GM19238 (cell line): ENCODE results near the gene ZNF574.
A peak's percentile ranks its signal among the peaks of the same experiment; 100 is the strongest.
"Not testable (repeated sequence)": the region's sequence is repeated elsewhere in the genome, so short reads cannot be mapped to it uniquely, and the experiment has no call there.

Experiments used
- DNase-seq: peaks from one replicate; pipeline ENCODE4 v3.0.0; 2011; ENCODE audit warnings: low spot score; ENCODE audit not compliant: insufficient read length

ZNF574 gene

GRCh38 chr19:42099336-42099925, 23.5 kb downstream of the ZNF574 start:
- DNase-seq: no peak

GRCh38 chr19:42100241-42100640, 24.3 kb downstream of the ZNF574 start:
- DNase-seq: not testable (repeated sequence)

- DNase-seq: no peak
Observed at GRCh38 chr19:42102877-42103276, 26.9 kb downstream of the ZNF574 start.

GRCh38 chr19:42105368-42105767, 29.4 kb downstream of the ZNF574 start:
- DNase-seq: no peak

GRCh38 chr19:42108527-42109389, 32.8 kb downstream of the ZNF574 start:
- DNase-seq: peak; percentile 80

GRCh38 chr19:42109896-42110295, 33.9 kb downstream of the ZNF574 start:
- no peak for DNase-seq

GRCh38 chr19:42110658-42111057, 34.7 kb downstream of the ZNF574 start:
- no peak for DNase-seq

GRCh38 chr19:42111384-42111783, 35.4 kb downstream of the ZNF574 start:
- DNase-seq: no peak

GRCh38 chr19:42111811-42112210, 35.8 kb downstream of the ZNF574 start:
- DNase-seq: no peak

GRCh38 chr19:42113641-42114348, 37.8 kb downstream of the ZNF574 start:
- DNase-seq: peak; percentile 75

- DNase-seq: peak; percentile 78
Observed at GRCh38 chr19:42114412-42114811, 38.4 kb downstream of the ZNF574 start.

- no peak for DNase-seq
Observed at GRCh38 chr19:42115219-42115618, 39.3 kb downstream of the ZNF574 start.

- DNase-seq: no peak
Observed at GRCh38 chr19:42115705-42116104, 39.7 kb downstream of the ZNF574 start.

GRCh38 chr19:42116308-42117075, 40.5 kb downstream of the ZNF574 start:
- DNase-seq: no peak

- no peak for DNase-seq
Observed at GRCh38 chr19:42117076-42117475, 41.1 kb downstream of the ZNF574 start.

- no peak for DNase-seq
Observed at GRCh38 chr19:42120276-42120980, 44.5 kb downstream of the ZNF574 start.

- no peak for DNase-seq
Observed at GRCh38 chr19:42121036-42121621, 45.2 kb downstream of the ZNF574 start.

- peak; percentile 75 for DNase-seq
Observed at GRCh38 chr19:42121656-42122069, 45.7 kb downstream of the ZNF574 start.

GRCh38 chr19:42122691-42123607, 47.0 kb downstream of the ZNF574 start:
- peak; percentile 54 for DNase-seq
